Activated T-helper 17 cell treated with anti-CD3 and anti-CD28 coated beads, Interleukin-2, amount 50 U/mL, for 72 hours (primary cell): ENCODE results near the gene AFAP1. TPM values are rescaled to one million over a fixed set of nuclear protein-coding genes. Genes with fewer than 3 reads are reported as not detected.

Source experiments
- ATAC-seq: fragments of 150-1000 bp; cut with Tn5 transposase; replicated peaks from 2 replicates; pipeline ENCODE4 v1.10.0; 2021; ENCODE audit warnings: mild to moderate bottlenecking, moderate library complexity
- H3K27ac Mint-ChIP-seq: one replicate; pipeline ENCODE4 v1.8.0; 2022; ENCODE audit warnings: mixed read lengths
- H3K27me3 Mint-ChIP-seq: one replicate; pipeline ENCODE4 v1.8.0; 2022; ENCODE audit warnings: mixed read lengths
- H3K36me3 Mint-ChIP-seq: one replicate; pipeline ENCODE4 v1.8.0; 2022; ENCODE audit warnings: low read depth, mild to moderate bottlenecking, mixed read lengths
- H3K4me1 Mint-ChIP-seq: one replicate; pipeline ENCODE4 v1.8.0; 2022; ENCODE audit warnings: mixed read lengths
- H3K4me3 Mint-ChIP-seq: one replicate; pipeline ENCODE4 v1.8.0; 2022; ENCODE audit warnings: mild to moderate bottlenecking, mixed read lengths
- H3K9me3 Mint-ChIP-seq: one replicate; pipeline ENCODE4 v1.8.0; 2022; ENCODE audit warnings: mixed read lengths
- total RNA-seq, 2 donors: library from RNA; stranded (reverse); gene quantifications; one replicate each; pipeline ENCODE4 v1.2.3, GENCODE V29; 2022

The AFAP1 gene
- total RNA-seq, 2 donors from 2014 or later: 20.1 to 29.8 TPM

DNA sequence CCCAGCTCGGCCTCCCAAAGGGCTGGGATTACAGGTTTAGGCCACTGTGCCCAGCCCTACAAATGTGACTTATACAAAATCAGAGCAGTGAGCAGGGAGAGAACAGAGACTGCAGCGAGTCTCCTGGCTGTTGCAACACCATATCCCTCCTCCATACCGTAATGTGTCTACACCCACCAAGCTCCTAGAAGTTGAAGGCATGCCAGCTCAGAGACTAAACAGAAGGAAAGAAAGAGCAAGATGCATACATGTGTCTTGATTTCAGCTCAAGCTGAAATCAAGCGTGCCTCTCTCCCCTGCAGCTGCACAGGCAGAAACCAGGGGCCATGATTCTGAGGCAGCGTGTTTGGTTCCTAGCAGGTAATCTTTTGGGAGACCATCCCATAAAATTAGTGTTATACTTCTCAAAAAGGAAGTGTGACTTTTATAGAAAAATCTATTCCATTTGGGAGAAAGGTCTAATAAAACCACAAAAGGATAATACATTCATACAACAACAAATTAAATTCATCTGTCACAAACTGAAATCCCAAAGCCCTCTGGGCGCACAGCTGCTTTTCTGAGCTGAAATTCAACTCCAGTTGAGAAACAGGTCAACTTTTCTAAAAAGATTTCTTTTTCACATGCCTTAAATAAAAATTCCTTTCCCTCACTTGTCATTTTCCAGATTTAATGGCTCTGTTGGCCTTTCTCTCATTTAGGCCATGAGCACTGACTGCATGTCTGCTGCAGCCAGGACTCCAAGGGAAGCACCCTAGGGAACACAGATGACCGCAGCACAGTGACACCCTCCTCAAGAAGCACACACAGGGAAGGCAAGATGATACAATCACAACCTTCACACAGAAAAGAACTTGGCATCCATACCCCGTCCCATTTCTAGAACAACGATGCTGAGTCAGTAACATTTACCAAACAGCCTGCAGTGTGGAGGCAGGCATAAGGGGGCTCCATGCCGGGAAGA, 34.4 kb downstream of the AFAP1 start:
- no peak for ATAC-seq
- no peak overlapping the region for H3K4me3 Mint-ChIP-seq
- H3K27ac Mint-ChIP-seq: no peak overlapping the region
- peaks cover 22% of the 10 kb centered on the region for H3K4me1 Mint-ChIP-seq
- no peaks in the 10 kb centered on the region for H3K27me3 Mint-ChIP-seq
- H3K36me3 Mint-ChIP-seq: no peaks in the 10 kb centered on the region
- H3K9me3 Mint-ChIP-seq: no peaks in the 10 kb centered on the region

DNA sequence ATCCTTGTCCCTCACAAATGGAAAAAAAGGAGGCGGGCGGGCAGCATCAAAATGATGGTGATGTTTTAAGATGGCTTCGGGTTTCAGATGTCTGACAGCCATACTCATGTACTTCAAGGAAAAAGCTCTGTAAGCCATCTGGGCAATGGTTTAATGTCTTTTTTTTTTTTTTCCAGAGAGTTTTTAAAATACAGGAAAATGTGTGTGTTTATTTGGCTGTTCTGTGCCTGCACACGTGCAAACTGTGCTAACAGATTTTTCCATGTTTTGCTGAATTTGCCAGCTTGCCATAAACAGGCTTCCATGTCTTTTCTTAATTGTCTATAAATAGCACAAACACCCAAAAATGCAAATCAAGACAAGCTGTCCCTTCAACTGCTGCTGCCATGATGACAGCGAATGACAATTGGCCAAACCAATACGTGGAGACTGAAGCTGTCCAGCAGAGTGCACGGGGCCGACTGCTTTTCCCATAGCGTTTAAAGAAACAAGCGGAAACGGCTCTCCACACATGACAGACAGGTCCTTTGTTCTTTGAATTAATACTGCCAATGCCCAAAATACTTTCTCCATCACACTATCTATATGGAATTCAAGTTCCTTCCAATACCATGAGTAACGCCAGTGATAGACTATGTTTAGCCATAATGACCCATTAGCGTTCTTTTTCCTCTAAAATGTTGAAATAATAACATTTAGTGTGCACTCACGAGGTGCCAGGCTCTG, 35.7 kb downstream of the AFAP1 start:
- Mint-ChIP-seq H3K9me3 (no peaks in the 10 kb centered on the region), H3K4me1 (peaks cover 11% of the 10 kb centered on the region), H3K27ac (no peak overlapping the region), H3K27me3 (no peaks in the 10 kb centered on the region), H3K4me3 (no peak overlapping the region), H3K36me3 (no peaks in the 10 kb centered on the region)
- ATAC-seq: no peak

DNA sequence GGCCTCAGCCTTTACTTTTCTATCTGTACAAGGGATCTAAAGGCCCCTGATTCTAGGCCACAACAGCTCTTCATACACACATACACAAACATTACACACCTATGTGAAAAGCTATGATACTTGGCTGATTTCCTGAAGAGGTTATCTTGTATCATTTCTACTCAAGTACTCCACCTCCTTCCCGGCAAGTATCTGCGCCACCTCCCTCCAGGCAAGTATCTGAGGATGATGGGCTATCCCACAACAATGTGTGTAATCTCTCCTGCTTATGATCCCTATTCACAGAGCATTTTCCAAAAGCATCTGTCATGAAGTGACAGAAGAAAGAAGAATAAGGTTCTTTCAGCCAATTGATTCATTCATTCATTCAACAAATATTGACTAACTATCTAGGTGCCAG, 36.8 kb downstream of the AFAP1 start:
- ATAC-seq: no peak
- Mint-ChIP-seq H3K4me1 (peaks cover 13% of the 10 kb centered on the region), H3K9me3 (no peaks in the 10 kb centered on the region), H3K36me3 (no peaks in the 10 kb centered on the region), H3K4me3 (no peak overlapping the region), H3K27ac (no peak overlapping the region), H3K27me3 (no peaks in the 10 kb centered on the region)

DNA sequence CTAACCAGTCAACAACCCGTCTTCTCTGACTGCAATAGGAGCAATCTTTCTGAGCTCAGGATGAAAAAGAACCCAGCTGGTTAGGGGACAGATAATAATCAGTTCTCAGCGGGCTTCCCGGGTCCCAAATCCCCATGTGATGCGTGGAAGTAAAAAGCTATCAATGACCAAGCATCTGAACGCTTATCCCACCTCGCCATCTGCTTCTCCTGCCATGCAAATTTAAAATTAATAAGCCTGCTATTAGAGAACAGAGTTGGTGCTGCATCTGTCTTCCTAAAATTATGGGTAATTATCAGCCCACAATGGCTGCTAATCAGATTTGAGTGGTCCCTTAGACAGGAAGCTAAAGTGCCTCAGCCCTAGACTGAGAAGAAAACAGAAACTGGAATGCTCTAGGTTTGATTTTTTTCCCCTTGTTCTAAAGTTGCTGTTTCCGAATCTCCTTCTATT, 37.5 kb downstream of the AFAP1 start:
- no peak for ATAC-seq
- H3K4me3 Mint-ChIP-seq: no peak overlapping the region
- no peaks in the 10 kb centered on the region for H3K9me3 Mint-ChIP-seq
- H3K36me3 Mint-ChIP-seq: no peaks in the 10 kb centered on the region
- no peaks in the 10 kb centered on the region for H3K27me3 Mint-ChIP-seq
- H3K4me1 Mint-ChIP-seq: peaks cover 16% of the 10 kb centered on the region
- H3K27ac Mint-ChIP-seq: no peak overlapping the region

DNA sequence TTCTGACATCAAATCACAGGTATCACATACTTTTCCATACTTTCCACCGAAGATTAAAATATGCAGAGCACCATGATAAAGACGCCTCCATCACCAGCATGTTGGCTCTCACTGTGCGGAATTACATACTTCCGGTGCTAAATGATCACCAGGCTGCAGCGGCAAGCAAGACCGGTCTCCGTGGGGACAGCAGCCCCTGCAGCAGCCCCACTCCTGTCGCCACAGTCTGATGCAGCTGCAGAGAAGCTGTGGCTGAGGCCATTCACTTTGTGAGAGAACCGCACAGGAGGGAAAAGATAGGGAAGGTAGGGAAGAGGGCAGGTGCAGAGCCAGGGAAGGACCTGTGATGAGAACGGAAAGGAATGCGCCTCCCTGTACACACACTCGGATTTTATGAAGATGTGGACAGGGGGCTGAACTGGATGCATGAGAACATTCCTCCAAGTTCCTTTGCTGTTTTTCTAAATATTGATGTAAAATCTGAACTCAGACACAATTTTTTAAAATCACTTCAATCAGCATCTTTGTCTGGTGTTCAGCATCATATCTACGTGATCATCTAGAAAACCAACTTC, 38.3 kb downstream of the AFAP1 start:
- H3K36me3 Mint-ChIP-seq: no peaks in the 10 kb centered on the region
- H3K27ac Mint-ChIP-seq: no peak overlapping the region
- H3K9me3 Mint-ChIP-seq: no peaks in the 10 kb centered on the region
- no peaks in the 10 kb centered on the region for H3K27me3 Mint-ChIP-seq
- ATAC-seq: no peak
- H3K4me3 Mint-ChIP-seq: no peak overlapping the region
- H3K4me1 Mint-ChIP-seq: peaks cover 16% of the 10 kb centered on the region

DNA sequence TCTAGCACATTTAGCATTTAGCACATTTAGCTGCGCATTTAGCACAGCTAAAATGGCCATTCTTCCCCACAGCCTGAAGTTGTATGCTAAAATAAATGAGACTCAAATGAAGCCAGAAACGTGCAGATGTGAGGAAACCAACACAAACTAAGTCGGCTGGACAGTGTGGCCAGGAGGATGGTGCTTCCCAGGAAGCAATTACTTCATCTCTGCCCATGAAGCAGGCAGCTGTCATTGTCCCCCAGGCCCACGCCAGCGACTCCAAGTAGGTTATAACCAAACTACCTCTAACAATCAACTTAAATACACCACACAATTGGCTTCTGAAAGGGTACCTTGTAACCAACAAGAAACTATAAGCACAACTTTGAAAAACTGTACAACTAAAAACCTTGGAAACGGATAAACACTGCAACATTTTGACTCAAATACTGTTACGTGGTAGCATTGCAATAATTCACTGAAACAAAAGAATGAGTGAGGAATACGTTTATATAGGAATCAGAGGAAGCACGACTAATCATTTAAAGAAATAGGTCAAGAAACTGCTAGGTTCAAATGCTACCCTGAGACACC, 39.2 kb downstream of the AFAP1 start:
- no peaks in the 10 kb centered on the region for H3K9me3 Mint-ChIP-seq
- no peak overlapping the region for H3K27ac Mint-ChIP-seq
- no peak for ATAC-seq
- peaks cover 16% of the 10 kb centered on the region for H3K4me1 Mint-ChIP-seq
- H3K36me3 Mint-ChIP-seq: no peaks in the 10 kb centered on the region
- no peak overlapping the region for H3K4me3 Mint-ChIP-seq
- H3K27me3 Mint-ChIP-seq: no peaks in the 10 kb centered on the region

DNA sequence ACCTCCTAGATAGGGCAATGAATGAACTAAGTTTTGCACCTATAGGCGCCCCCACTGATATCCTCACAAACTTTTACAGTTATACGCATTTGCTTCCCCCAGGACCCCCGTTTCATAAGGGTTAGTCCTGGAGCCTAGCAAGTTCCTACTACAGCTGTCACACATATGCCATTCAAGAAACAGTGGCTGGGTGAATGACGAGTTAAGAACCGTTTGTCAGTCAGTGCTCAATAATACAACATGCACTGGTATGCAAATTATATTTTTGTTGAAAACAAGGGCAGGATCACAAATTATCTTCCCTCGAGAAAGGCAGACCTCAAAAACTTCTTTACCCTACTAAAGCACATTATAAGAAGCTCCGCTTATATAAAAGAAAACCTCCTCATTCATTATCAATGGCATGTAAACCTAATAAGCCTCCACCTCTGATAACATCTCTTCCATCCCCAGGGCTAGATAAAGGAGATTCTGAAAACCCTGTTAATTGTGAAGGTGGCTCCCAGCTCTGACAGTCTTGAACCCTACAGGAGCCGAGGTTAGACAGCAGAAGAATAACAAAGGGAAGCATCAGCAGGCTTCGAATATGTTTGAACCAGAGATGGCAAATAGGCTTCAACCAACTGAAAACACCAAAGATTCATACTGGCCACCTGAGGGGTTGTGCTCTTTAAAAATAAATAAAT, 40.3 kb downstream of the AFAP1 start:
- no peaks in the 10 kb centered on the region for H3K9me3 Mint-ChIP-seq
- H3K4me1 Mint-ChIP-seq: peaks cover 15% of the 10 kb centered on the region
- no peaks in the 10 kb centered on the region for H3K27me3 Mint-ChIP-seq
- H3K27ac Mint-ChIP-seq: no peak overlapping the region
- H3K36me3 Mint-ChIP-seq: no peaks in the 10 kb centered on the region
- no peak overlapping the region for H3K4me3 Mint-ChIP-seq
- no peak for ATAC-seq

DNA sequence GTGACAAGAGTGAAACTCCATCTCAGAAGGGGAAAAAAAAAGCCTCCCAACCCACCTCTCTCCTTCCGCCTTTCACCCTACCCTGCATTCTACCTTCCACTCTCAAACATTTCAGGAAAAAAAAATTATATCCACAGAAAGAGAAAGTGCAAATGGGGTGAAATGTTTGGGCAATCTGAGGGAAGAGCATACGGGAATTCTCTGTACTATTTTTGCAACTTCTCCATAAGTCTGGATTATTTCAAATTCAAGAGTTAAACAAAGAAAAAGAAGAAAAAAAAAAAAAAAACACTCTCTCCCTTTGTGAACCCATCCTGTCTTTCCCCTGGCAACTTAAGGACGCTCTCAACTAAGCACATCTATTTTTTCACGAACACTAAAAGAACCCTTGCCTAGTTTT, 41.3 kb downstream of the AFAP1 start:
- Mint-ChIP-seq H3K4me3 (no peak overlapping the region), H3K9me3 (no peaks in the 10 kb centered on the region), H3K36me3 (no peaks in the 10 kb centered on the region), H3K27me3 (no peaks in the 10 kb centered on the region), H3K27ac (no peak overlapping the region), H3K4me1 (peaks cover 12% of the 10 kb centered on the region)
- ATAC-seq: no peak

DNA sequence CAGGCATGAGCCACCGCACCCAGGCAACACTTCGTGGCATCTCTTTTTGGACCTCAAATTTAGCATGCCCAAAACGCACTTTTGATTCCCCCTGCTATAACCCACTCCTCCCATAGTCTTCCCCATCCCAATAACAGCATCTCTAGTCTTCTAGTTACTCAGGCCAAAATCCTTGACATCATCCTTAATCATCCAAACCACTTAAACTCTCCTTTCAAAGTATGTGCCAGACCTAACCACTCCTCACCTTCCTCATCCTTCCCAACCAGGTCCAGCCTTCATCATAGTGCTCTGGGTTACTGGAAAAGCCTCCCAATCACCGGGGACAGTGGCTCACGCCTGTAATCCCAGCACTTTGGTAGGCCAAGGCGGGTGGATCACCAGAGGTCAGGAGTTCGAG, 41.9 kb downstream of the AFAP1 start:
- H3K36me3 Mint-ChIP-seq: no peaks in the 10 kb centered on the region
- no peak overlapping the region for H3K4me3 Mint-ChIP-seq
- peaks cover 9% of the 10 kb centered on the region for H3K4me1 Mint-ChIP-seq
- no peaks in the 10 kb centered on the region for H3K27me3 Mint-ChIP-seq
- no peak overlapping the region for H3K27ac Mint-ChIP-seq
- no peak for ATAC-seq
- H3K9me3 Mint-ChIP-seq: no peaks in the 10 kb centered on the region

DNA sequence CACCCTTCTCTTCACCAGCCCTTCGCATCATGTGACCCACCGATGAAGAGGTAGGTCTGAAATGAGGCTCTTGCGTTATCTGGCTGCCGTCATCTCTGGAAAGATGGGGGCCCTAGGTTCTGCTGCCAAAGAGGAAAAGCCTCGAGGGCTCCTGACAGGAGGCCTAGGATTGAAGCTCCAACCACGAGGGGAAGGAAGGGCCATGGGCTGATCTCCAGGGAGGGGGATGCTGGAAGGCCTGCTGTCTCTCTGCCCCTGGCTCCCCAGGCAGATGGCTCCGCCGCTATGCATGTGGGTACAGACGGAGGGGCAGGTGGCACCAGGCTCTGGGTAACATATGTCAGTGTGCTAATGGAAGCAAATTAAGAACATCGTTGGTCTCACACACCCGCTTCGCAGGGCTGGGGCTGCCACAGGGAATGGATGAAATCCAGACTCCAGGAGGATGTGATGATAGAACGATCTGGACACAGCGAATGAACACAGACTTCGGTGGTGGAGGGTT, 44.9 kb downstream of the AFAP1 start:
- no peaks in the 10 kb centered on the region for H3K9me3 Mint-ChIP-seq
- H3K4me3 Mint-ChIP-seq: no peak overlapping the region
- peaks cover 18% of the 10 kb centered on the region for H3K4me1 Mint-ChIP-seq
- peak overlapping the region; percentile 38 for H3K27ac Mint-ChIP-seq
- no peaks in the 10 kb centered on the region for H3K27me3 Mint-ChIP-seq
- no peaks in the 10 kb centered on the region for H3K36me3 Mint-ChIP-seq
- ATAC-seq: no peak

DNA sequence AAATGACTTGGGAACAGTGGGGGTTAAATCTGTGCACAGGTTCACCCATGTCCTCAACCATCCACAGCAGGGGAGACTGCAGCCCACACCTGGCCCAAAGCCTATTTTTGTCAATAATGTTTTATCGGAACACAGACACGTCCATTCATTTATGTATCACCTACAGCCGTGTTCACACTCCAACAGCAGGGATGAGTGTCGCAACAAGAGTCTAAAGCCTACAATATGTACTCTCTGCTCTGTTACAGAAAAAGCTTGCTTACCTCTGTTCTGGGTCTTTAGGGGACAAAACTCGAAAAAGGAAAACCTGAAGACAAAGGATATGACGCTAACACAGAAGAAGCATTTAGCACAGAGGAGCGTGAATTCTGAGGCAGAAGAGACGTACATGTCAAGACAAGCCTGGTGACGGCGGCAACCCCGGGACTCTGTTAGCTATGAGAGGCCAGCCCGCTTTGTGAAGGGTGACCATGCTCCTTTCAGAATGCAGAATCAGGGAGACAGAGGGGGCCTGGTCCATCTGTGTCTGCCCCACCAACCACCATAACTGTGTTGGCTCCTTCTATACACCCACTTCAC, 45.5 kb downstream of the AFAP1 start:
- H3K27me3 Mint-ChIP-seq: no peaks in the 10 kb centered on the region
- no peaks in the 10 kb centered on the region for H3K36me3 Mint-ChIP-seq
- H3K4me1 Mint-ChIP-seq: peaks cover 18% of the 10 kb centered on the region
- H3K27ac Mint-ChIP-seq: peak overlapping the region; percentile 38
- no peak for ATAC-seq
- no peaks in the 10 kb centered on the region for H3K9me3 Mint-ChIP-seq
- H3K4me3 Mint-ChIP-seq: no peak overlapping the region

DNA sequence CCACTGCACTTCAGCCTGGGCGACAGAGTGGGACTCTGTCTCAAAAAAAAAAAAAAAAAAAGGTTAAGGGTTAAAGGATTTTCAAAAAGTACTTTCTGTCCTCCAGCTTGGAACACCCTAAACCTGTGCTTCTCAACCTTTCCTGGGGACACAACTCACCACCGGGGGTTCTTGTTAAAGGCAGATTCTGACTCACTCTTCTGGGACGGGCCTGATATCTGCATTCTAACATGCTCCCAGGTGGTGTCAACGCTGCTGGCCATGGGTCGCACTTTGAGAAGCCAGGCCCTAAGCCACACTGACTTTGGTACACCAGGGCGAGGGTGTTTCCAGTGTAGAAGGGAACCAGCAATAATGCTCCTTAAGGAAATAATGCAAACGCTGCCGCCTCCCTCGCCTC, 46.1 kb downstream of the AFAP1 start:
- Mint-ChIP-seq H3K9me3 (no peaks in the 10 kb centered on the region), H3K4me1 (peaks cover 18% of the 10 kb centered on the region), H3K27me3 (no peaks in the 10 kb centered on the region), H3K36me3 (no peaks in the 10 kb centered on the region), H3K27ac (no peak overlapping the region), H3K4me3 (no peak overlapping the region)
- ATAC-seq: no peak

DNA sequence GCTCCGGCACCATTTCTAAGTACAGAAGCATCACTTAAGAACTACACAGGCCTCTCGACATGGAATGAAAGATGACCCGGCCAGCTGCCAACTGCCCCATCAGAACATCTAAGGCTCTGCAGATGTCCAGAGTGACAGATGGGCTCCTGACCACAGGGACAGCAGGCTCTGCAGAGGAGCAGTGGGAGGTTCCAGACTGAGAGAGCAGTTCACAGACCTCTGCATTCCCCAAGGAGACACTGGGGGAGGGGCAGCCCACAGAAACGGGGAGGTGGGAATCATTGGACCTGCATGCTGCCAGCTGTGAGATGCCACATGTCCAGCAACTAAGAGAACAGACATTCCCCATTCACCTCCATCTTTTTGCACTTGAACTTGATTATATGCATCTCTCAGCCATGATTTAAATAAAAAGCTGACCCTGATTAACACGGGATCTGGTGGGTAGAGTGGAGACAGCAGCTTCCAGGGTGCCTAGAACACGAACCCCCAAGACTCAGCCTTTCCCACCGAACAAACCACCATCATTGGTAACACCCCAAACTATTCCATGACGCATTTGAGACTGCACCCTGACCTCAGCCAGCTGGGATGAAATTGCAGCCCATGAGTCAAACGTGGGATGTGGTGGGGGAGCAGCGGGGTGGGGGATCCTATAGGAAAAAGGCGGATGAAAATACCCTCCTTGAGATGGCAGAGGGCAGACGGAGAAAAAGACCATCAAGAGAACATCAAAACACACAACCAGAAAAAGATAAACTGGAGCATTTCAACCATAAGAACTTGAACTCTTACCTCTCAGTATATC, 47.2 kb downstream of the AFAP1 start:
- H3K9me3 Mint-ChIP-seq: no peaks in the 10 kb centered on the region
- no peaks in the 10 kb centered on the region for H3K27me3 Mint-ChIP-seq
- ATAC-seq: no peak
- peaks cover 13% of the 10 kb centered on the region for H3K4me1 Mint-ChIP-seq
- H3K27ac Mint-ChIP-seq: no peak overlapping the region
- H3K4me3 Mint-ChIP-seq: no peak overlapping the region
- H3K36me3 Mint-ChIP-seq: no peaks in the 10 kb centered on the region
